MM.1S (cell line): Measurements from ENCODE around the gene TMCC1.

Experiments used
- DNase-seq: peaks from one replicate; pipeline ENCODE4 v3.0.0-alpha.2; 2015
- H2AFZ ChIP-seq: fragments of 300-600 bp; sonication (generic); 2 replicates; pipeline ENCODE4 v1.6.0; 2016; ENCODE audit warnings: antibody characterized with exemption, low read length
- H3F3A ChIP-seq: fragments of 300-600 bp; sonication (generic); 2 replicates; pipeline ENCODE4 v1.6.1; 2016; ENCODE audit warnings: mild to moderate bottlenecking, antibody characterized with exemption, low read length, moderate library complexity, mixed read lengths; ENCODE audit not compliant: insufficient read depth
- H3K27ac ChIP-seq: fragments of 300-600 bp; sonication (generic); 2 replicates; pipeline ENCODE4 v1.5.1; 2016; ENCODE audit warnings: mild to moderate bottlenecking, low read length
- H3K27me3 ChIP-seq: fragments of 300-600 bp; sonication (generic); replicated peaks from 2 replicates; pipeline ENCODE4 v1.6.0; 2016; ENCODE audit warnings: low read length; ENCODE audit not compliant: insufficient read depth
- H3K36me3 ChIP-seq: fragments of 300-600 bp; sonication (generic); replicated peaks from 2 replicates; pipeline ENCODE4 v1.6.1; 2016; ENCODE audit warnings: mild to moderate bottlenecking, low read length, mixed read lengths; ENCODE audit not compliant: insufficient read depth
- H3K4me1 ChIP-seq: fragments of 300-600 bp; sonication (generic); 2 replicates; pipeline ENCODE4 v1.6.1; 2016; ENCODE audit warnings: low read length, mixed read lengths
- H3K4me2 ChIP-seq: fragments of 300-600 bp; sonication (generic); 2 replicates; pipeline ENCODE4 v1.6.0; 2016; ENCODE audit warnings: low read depth, low read length
- H3K4me3 ChIP-seq: fragments of 300-600 bp; sonication (generic); 2 replicates; pipeline ENCODE4 v1.5.1; 2016; ENCODE audit warnings: low read length, mixed read lengths
- H3K79me2 ChIP-seq: fragments of 300-600 bp; sonication (generic); 2 replicates; pipeline ENCODE4 v1.6.1; 2016; ENCODE audit warnings: mixed run types, low read length, mixed read lengths
- H3K9ac ChIP-seq: fragments of 300-600 bp; sonication (generic); 2 replicates; pipeline ENCODE4 v1.6.1; 2016; ENCODE audit warnings: low read length, mixed read lengths
- H3K9me2 ChIP-seq: fragments of 300-600 bp; sonication (generic); replicated peaks from 2 replicates; pipeline ENCODE4 v1.6.1; 2016; ENCODE audit warnings: mild to moderate bottlenecking, low read length, mixed read lengths; ENCODE audit not compliant: insufficient read depth
- H3K9me3 ChIP-seq: fragments of 300-600 bp; sonication (generic); replicated peaks from 2 replicates; pipeline ENCODE4 v1.6.1; 2016; ENCODE audit warnings: mild to moderate bottlenecking, low read length, mixed read lengths; ENCODE audit not compliant: insufficient read depth
- H4K20me1 ChIP-seq: fragments of 300-600 bp; sonication (generic); 2 replicates; pipeline ENCODE4 v1.6.1; 2016; ENCODE audit warnings: mild to moderate bottlenecking, low read length, moderate library complexity, mixed read lengths; ENCODE audit not compliant: insufficient read depth
- CTCF ChIP-seq: fragments of 300-600 bp; sonication (generic); IDR thresholded peaks from 2 replicates; pipeline ENCODE4 v1.5.1; 2016; ENCODE audit warnings: antibody characterized with exemption, low read length, mixed read lengths
- EZH2 ChIP-seq: fragments of 300-600 bp; sonication (generic); optimal IDR thresholded peaks from 2 replicates; pipeline ENCODE3; 2017; ENCODE audit warnings: low read depth, mild to moderate bottlenecking, antibody characterized with exemption, low read length, mixed read lengths
- EZH2phosphoT487 ChIP-seq: fragments of 300-600 bp; sonication (generic); IDR thresholded peaks from 2 replicates; pipeline ENCODE4 v1.6.1; 2018; ENCODE audit warnings: antibody characterized with exemption, low read length

The TMCC1 gene

GRCh38 chr3:129632977-129633376 is 260.5 kb downstream of the TMCC1 start:
- Histone ChIP-seq H2AFZ (no peak overlapping the region), H4K20me1 (no peaks in the 10 kb centered on the region), H3K4me1 (no peaks in the 10 kb centered on the region), H3K9me3 (no peaks in the 10 kb centered on the region), H3K9me2 (no peaks in the 10 kb centered on the region), H3F3A (no peaks in the 10 kb centered on the region), H3K4me2 (no peak overlapping the region), H3K9ac (no peak overlapping the region), H3K79me2 (no peaks in the 10 kb centered on the region), H3K36me3 (no peaks in the 10 kb centered on the region), H3K27me3 (no peaks in the 10 kb centered on the region), H3K27ac (no peak overlapping the region), H3K4me3 (no peak overlapping the region)
- TF ChIP-seq EZH2: no peak
- no peak for TF ChIP-seq CTCF
- TF ChIP-seq EZH2phosphoT487: no peak
- no peak for DNase-seq

- no peak for TF ChIP-seq EZH2phosphoT487
- no peak for TF ChIP-seq CTCF
- TF ChIP-seq EZH2: no peak
- no peak for DNase-seq
Observed at GRCh38 chr3:129632556-129632955, 261.0 kb downstream of the TMCC1 start.

GRCh38 chr3:129632056-129632455 is 261.5 kb downstream of the TMCC1 start:
- Histone ChIP-seq H3K79me2 (no peaks in the 10 kb centered on the region), H3K4me3 (no peak overlapping the region), H2AFZ (no peak overlapping the region), H3K27ac (no peak overlapping the region), H3K9me3 (no peaks in the 10 kb centered on the region), H3K9me2 (no peaks in the 10 kb centered on the region), H4K20me1 (no peaks in the 10 kb centered on the region), H3K36me3 (no peaks in the 10 kb centered on the region), H3K4me1 (no peaks in the 10 kb centered on the region), H3K4me2 (no peak overlapping the region), H3F3A (peaks cover 2% of the 10 kb centered on the region; the same call in 1 of the 2 replicates), H3K9ac (no peak overlapping the region), H3K27me3 (no peaks in the 10 kb centered on the region)
- TF ChIP-seq EZH2phosphoT487 (no peak), EZH2 (no peak), CTCF (no peak)
- no peak for DNase-seq

More at GRCh38 chr3:129632556-129632955, 261.0 kb downstream of the TMCC1 start:
- Histone ChIP-seq H3K9me2 (no peaks in the 10 kb centered on the region), H3K9me3 (no peaks in the 10 kb centered on the region), H3K4me1 (no peaks in the 10 kb centered on the region), H3K27ac (no peak overlapping the region), H2AFZ (no peak overlapping the region), H3K9ac (no peak overlapping the region), H3F3A (no peaks in the 10 kb centered on the region), H3K4me3 (no peak overlapping the region), H3K36me3 (no peaks in the 10 kb centered on the region), H3K79me2 (no peaks in the 10 kb centered on the region), H3K4me2 (no peak overlapping the region), H4K20me1 (no peaks in the 10 kb centered on the region), H3K27me3 (no peaks in the 10 kb centered on the region)
